Occipital lobe (tissue), 2 donors: Measurements from ENCODE around the gene PTPN14. TPM values are rescaled to one million over a fixed set of nuclear protein-coding genes. Genes with fewer than 3 reads are reported as not detected.

ENCODE experiments used
- DNase-seq: peaks from one replicate; lab custom pipeline; 2025; lab: John Stamatoyannopoulos, UW
- total RNA-seq: library from RNA; depleted of rRNA; stranded (reverse); fragments of >200 nt; gene quantifications from one replicate; pipeline ENCODE4 v1.2.3, GENCODE V29; 2014

The PTPN14 gene
- total RNA-seq, 1 donor from 2014 or later: 2.7 TPM

- DNase-seq: no peak
Measured at GRCh38 chr1:214377886-214378285, 173.5 kb downstream of the PTPN14 start.

DNA sequence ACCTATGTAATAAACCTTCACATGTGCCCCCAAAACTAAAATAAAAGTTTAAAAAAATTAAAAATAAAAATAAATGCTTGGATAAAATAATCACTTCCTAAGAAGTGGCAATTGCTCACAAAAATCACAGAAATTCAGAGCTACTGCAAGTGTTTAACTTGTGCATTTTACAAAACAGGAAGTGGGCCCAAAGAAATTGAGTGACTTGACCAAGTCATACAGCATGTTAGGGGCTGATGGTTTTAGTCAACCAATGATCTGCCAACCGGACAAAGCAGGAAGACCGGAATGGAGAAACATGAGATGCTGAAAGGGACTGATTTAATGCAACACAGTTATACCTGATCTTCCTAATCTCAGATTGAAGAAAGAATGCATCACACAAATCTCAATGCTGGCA lies 173.9 kb downstream of the PTPN14 start:
- no peak for DNase-seq

DNA sequence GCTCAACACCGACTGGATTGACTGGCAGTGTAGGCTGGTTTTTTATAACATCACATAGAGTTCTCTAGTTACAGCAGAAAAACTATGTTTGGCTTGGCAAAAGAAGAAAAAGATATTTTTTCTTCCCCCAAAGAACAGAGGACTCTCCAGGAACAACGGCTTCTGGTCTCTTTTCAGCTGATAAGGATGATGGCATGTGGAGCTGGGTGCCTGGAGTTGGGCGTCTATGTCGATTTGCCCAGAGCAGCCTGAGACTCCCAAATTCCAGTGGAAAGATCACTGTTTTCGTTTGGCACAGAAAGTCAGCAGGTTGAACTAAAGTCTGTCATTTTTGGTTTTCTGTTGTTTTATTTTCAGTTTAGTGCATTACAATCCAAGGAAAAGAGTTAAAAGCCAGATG lies 179.3 kb downstream of the PTPN14 start:
- peak; percentile 11 for DNase-seq

GRCh38 chr1:214370615-214371014 lies 180.8 kb downstream of the PTPN14 start:
- peak; percentile 61 for DNase-seq

- DNase-seq: no peak
Measured at GRCh38 chr1:214369364-214369763, 182.0 kb downstream of the PTPN14 start.

- DNase-seq: no peak
Measured at GRCh38 chr1:214367841-214368240, 183.6 kb downstream of the PTPN14 start.

DNA sequence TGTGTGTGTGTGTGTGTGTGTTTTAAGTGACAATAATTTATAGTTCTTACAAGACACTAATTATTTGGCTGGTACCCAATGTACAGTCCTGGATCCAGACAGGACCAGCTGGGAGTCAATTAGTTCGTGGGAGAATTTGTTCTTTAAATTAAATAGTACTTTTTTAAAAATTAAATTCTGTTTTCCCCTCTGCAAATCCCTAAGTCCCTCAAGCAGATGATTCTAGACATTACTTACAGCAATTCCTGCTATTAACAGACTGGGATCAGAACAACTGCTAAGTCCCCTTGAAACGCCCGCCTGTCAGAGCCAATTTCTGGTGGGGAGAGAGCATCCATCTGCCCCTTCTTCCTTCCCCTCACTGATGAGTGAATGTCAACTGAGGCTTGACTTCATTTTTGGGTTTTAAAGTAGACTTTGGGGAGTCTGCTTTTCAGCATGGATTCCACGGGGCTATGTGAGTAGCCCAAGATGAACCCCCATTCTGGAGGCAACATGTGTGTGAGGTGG lies 186.6 kb downstream of the PTPN14 start:
- no peak for DNase-seq

- no peak for DNase-seq
Measured at GRCh38 chr1:214364386-214364785, 187.0 kb downstream of the PTPN14 start.

GRCh38 chr1:214363386-214363785 lies 188.0 kb downstream of the PTPN14 start:
- DNase-seq: no peak

GRCh38 chr1:214362188-214362882 lies 189.1 kb downstream of the PTPN14 start:
- DNase-seq: peak; percentile 36

DNA sequence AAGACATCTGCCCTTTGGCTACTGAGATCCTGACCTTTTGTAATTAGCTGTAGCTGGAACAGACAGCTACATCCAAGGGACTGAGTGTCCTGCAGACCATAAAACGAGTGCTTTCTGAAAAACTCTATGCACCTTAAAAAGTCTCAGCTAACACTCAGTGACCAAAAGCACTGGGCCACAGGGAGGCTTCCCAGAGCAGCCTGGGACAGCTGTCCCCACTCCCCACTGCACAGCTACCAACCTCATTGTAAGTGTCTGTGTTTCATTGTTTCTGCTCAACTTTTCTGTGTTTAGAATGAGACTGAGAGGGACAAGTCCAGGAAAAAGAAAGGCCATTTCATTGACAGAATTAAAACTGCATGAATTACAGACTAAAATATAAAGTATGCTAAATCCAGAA lies 189.8 kb downstream of the PTPN14 start:
- no peak for DNase-seq

DNA sequence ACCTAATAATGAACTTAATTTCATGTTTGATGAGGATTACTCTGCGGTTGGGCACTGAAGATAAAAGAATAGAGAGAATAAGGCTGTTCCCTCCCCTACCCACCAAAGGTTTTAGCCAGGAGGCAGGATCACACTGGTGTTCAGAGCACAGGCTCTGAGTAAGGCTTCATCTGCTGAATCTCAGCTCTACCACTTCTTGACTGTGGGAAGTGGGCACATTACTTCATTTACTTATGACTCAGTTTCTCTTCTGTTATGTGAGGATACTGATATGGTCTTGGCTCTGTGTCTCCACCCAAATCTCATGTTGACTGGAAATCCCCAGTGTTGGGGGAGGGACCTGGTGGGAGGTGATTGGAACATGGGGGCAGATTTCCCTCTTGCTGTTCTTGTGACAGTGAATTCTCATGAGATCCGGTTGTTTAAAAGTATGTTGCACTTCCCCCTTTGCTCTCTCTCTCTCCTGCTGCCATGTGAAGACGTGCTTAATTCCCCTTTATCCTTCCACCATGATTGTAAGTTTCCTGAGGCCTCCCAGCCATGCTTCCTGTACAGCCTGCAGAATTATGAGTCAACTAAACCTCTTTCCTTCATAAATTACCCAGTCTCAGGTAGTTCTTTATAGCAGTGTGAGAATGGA lies 190.8 kb downstream of the PTPN14 start:
- DNase-seq: no peak

- DNase-seq: no peak
Measured at GRCh38 chr1:214360116-214360515, 191.3 kb downstream of the PTPN14 start.

GRCh38 chr1:214354440-214355148 lies 196.8 kb downstream of the PTPN14 start:
- no peak for DNase-seq

DNA sequence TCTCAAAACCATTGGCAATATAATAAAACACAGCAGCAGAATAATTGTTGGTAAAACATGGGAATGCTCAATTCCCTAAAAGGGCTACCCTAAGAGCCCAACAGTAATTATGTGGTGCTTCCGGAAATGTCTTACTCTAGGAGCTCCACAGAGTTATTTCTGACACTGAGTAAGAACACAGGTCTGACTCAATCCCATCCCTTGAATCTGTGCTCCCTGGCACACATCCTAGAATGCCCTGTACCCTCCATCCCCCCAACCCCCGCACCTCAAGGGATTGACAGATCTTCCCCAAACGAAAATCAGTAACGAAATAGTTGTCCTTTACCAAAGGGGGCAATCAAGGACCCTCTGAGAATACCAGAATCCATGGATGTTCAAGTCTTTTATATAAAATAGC lies 198.6 kb downstream of the PTPN14 start:
- DNase-seq: no peak

DNA sequence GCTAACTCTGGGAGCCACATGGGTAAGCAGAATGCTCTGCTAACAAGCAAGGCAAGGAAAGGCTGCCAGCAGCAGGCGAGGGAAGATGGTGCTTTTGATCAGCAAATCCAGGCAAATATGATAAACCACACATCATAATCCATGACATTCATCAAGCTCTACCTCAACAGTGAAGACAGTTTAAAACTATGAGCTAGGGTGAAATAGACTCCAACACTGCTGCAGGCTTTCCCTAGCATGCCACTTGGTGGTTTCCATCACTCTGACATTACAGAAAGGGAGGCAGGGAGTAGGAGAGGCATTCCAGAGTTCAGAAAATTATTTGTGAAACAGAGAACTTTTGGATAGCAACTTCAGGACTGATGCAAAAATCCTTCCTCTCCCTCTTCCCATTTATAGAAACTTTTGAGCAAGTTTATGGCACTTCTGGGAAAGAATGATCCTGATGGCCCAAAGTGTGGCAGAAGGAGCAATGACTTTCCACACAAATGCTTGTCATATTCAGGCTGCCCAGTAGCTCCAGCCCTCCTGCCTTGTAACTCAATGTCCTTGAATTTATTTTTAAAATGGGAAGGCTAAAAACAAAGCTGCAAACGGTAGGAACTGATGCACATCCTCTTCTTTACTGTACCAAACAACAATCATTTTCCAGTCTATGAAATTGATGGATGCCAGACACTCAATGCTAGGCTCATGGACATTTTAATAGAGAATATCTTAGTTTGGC lies 199.7 kb downstream of the PTPN14 start:
- no peak for DNase-seq

- no peak for DNase-seq
Measured at GRCh38 chr1:214349781-214350180, 201.6 kb downstream of the PTPN14 start.

DNA sequence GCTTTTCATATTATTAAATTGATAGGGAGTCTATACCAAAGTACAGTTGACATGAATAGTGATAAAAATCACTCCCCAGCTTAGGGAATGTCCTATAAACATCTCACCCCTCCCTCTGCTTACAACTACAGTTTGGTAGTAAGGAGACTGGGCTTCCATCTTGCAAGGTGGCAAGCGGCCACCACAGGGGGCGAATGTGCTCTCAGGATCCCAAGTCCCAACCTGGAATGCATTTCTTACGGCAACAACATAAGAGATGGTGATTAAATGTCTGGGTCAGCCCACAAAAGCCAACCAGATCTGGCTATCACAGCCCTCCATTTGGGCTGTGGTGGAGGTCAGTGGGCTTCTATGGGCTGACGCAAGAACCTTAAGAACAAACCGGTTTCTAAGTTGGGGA lies 202.4 kb downstream of the PTPN14 start:
- no peak for DNase-seq

DNA sequence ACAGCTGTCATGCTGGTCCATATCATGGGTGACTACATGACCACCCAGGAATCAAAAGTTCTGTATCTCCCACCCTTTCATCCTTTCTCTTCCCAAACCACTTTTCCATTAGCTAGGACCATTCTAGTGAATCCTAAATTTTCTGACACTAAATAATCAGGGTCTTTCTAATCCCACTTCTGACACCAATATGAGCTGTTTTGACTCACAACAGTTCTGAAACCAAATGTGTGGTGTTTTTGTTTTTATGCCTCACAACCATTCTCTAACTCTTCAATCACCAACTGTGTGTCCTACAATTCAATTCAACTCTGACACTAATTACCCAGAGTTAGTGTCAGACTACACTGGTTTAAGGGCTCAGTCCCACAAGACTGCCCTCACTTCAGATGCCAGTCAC lies 206.5 kb downstream of the PTPN14 start:
- no peak for DNase-seq

DNA sequence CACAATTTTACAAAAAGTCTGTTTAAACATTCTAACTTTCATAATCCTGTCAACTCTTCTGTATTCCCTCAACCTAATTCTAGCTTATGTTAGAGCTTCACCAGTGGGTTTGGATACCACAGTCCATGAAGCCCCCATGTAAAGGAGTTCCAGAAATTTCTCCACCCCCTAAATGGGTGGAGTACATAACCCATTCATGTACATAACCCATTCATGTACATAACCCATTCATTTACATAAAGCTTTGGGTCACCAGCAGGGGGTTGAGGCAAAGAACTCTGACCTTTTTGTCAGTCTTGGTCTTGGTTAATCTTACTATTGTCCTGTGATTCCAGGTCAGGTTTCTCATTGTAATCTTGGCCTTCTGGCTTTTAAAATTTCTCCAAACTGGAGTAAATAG lies 208.9 kb downstream of the PTPN14 start:
- no peak for DNase-seq

DNA sequence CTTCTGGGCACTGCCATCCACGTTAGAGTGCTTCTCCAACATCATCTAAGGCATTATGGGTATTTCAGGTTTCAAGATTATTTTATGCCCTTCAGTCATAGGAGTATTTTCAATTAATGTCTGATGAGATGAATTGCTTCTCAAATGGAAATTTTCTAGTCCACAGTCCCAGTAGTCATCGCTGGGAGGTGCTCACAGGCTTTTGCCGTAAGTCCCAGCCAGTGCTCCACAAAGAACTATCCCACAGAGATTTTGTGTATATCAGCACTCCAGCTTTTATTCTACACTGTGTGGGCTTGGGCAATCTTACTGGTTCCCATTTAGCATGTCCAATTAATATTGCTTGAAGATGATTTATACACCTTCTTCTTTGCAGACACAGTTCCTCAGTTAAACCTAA lies 209.5 kb downstream of the PTPN14 start:
- DNase-seq: no peak

GRCh38 chr1:214341459-214341858 lies 209.9 kb downstream of the PTPN14 start:
- DNase-seq: no peak
